ENCODE results near the gene CEP295NL. TPM values are rescaled to one million over a fixed set of nuclear protein-coding genes. Genes with fewer than 3 reads are reported as not detected.
"Not testable (repeated sequence)": the region's sequence is repeated elsewhere in the genome, so short reads cannot be mapped to it uniquely, and the experiment has no call there.

The CEP295NL gene
- total and polyA plus RNA-seq, 5 donors from 2014 or later: 0.25 to 1.6 (median 0.78) TPM; not detected in 2

DNA sequence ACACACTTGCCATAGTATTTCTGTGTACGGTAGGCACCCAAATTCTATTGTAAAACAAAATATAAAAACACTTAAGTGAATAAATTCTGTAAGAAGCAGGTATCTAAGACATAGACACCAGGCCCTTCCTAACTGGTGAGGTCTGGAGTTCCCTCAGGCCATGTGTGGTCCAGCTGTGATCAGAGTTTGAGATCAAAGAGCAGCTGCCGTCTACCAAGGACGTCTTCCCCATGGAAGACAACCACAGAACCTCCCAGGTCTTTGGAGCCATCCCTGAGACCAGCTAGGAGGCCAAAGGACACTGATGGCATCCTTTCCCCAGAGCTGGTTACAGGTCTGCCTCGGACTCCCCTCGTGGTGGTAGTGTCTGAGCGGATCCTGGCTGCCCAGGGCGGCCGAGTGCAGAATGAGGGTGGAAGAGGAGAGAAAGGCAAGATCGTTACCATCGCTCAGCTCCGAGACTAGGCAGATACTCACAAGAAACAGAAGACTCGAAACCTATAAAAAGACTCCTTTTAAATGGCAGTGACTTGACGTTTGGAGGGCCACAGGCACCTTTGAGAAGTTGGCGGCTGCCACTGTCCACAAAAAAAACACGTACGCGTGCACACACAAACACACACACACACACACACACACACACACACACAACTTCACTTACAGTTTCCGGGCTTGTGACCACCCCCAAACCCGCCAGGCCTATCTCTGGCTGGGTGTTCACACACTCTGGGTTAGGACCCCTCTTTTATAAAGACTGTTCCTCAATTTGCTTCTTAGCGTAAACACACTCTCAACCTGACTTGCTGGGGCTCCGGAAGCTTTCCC lies 14.7 kb upstream of the CEP295NL start:
- Histone ChIP-seq H3K4me1 (ENCODE audit: control insufficient read depth, insufficient read depth, low read length, poor library complexity, severe bottlenecking) (no peaks in the 10 kb centered on the region), H3K36me3 (ENCODE audit: control insufficient read depth, insufficient read depth, low read length) (no peaks in the 10 kb centered on the region), H3K4me3 (ENCODE audit: low read depth, low read length) (no peak overlapping the region), H3K9me3 (ENCODE audit: control insufficient read depth in 2 of 2, low read length in 2 of 2) (no peaks in the 10 kb centered on the region), H3K27me3 (ENCODE audit: control insufficient read depth, insufficient read depth, low read length) (no peaks in the 10 kb centered on the region), H3K27ac (ENCODE audit: insufficient read depth, low read length, poor library complexity, severe bottlenecking) (no peak overlapping the region)
- ATAC-seq (ENCODE audit: low read depth in 2 of 2) (no peak), DNase-seq (no peak)
- H3K9me3 Mint-ChIP-seq: no peaks in the 10 kb centered on the region
- peak overlapping the region; percentile 14 to 68 (median 18) for H3K27ac Mint-ChIP-seq
- H3K36me3 Mint-ChIP-seq: no peaks in the 10 kb centered on the region
- peaks cover 47% of the 10 kb centered on the region for H3K27me3 Mint-ChIP-seq
- peak overlapping the region in 2 of 4 donors; percentile 67 to 83 for H3K4me3 Mint-ChIP-seq
- peaks cover 0 to 28% (median 10%) of the 10 kb centered on the region in 4 donors for H3K4me1 Mint-ChIP-seq

GRCh38 chr17:78915872-78916632 lies 13.1 kb upstream of the CEP295NL start:
- Mint-ChIP-seq H3K4me3 (peak overlapping the region in 2 of 4 donors; percentile 35 to 68), H3K27ac (peak overlapping the region; percentile 26 to 77 (median 52)), H3K27me3 (peaks cover 41% of the 10 kb centered on the region), H3K4me1 (peaks cover 0 to 24% (median 10%) of the 10 kb centered on the region in 4 donors), H3K36me3 (no peaks in the 10 kb centered on the region), H3K9me3 (no peaks in the 10 kb centered on the region)
- no peak overlapping the region for H3K4me3 ChIP-seq (ENCODE audit: low read depth, low read length)
- ATAC-seq (ENCODE audit: low read depth in 2 of 2): no peak
- H3K27ac ChIP-seq (ENCODE audit: insufficient read depth, low read length, poor library complexity, severe bottlenecking): no peak overlapping the region
- no peak for DNase-seq
- no peaks in the 10 kb centered on the region for H3K4me1 ChIP-seq (ENCODE audit: control insufficient read depth, insufficient read depth, low read length, poor library complexity, severe bottlenecking)
- no peaks in the 10 kb centered on the region for H3K9me3 ChIP-seq (ENCODE audit: control insufficient read depth in 2 of 2, low read length in 2 of 2)
- no peaks in the 10 kb centered on the region for H3K36me3 ChIP-seq (ENCODE audit: control insufficient read depth, insufficient read depth, low read length)
- H3K27me3 ChIP-seq (ENCODE audit: control insufficient read depth, insufficient read depth, low read length): no peaks in the 10 kb centered on the region

DNA sequence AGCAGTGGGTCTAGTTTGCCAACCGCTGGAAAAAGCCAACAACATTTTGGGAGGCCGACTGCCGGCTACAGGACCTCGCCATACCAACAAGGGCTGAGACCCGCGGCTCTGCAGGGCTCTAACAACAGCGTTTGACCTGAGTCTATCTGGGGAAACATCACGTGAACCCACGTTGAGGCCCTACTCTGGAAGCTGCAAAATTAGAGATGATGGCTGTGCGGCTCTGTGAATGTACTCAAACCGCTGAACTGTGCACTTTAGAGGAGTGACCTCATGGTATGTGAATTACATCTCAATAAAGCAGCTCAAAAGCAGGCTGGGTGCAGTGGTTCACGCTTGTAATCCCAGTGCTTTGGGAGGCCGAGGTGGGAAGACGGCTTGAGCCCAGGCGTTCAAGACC lies 10.1 kb upstream of the CEP295NL start:
- H3K36me3 ChIP-seq (ENCODE audit: control insufficient read depth, insufficient read depth, low read length): no peaks in the 10 kb centered on the region
- no peak overlapping the region for H3K4me3 Mint-ChIP-seq
- peaks cover 0 to 21% (median 6%) of the 10 kb centered on the region in 4 donors for H3K4me1 Mint-ChIP-seq
- no peaks in the 10 kb centered on the region for H3K27me3 ChIP-seq (ENCODE audit: control insufficient read depth, insufficient read depth, low read length)
- DNase-seq (no peak), ATAC-seq (ENCODE audit: low read depth in 2 of 2) (no peak)
- no peak overlapping the region for H3K4me3 ChIP-seq (ENCODE audit: low read depth, low read length)
- H3K27ac Mint-ChIP-seq: no peak overlapping the region
- H3K27me3 Mint-ChIP-seq: peaks cover 17% of the 10 kb centered on the region
- no peaks in the 10 kb centered on the region for H3K4me1 ChIP-seq (ENCODE audit: control insufficient read depth, insufficient read depth, low read length, poor library complexity, severe bottlenecking)
- peaks cover 0 to 2% (median 0%) of the 10 kb centered on the region in 7 donors for H3K9me3 Mint-ChIP-seq
- no peaks in the 10 kb centered on the region for H3K36me3 Mint-ChIP-seq
- H3K27ac ChIP-seq (ENCODE audit: insufficient read depth, low read length, poor library complexity, severe bottlenecking): no peak overlapping the region
- no peaks in the 10 kb centered on the region for H3K9me3 ChIP-seq (ENCODE audit: control insufficient read depth in 2 of 2, low read length in 2 of 2)

- H3K27ac ChIP-seq (ENCODE audit: insufficient read depth, low read length, poor library complexity, severe bottlenecking): no peak overlapping the region
- no peak for ATAC-seq (ENCODE audit: low read depth in 2 of 2)
- Mint-ChIP-seq H3K36me3 (no peaks in the 10 kb centered on the region), H3K4me1 (peaks cover 0 to 15% (median 2%) of the 10 kb centered on the region in 4 donors), H3K27me3 (peaks cover 15% of the 10 kb centered on the region), H3K4me3 (no peak overlapping the region), H3K9me3 (peaks cover 0 to 2% (median 0%) of the 10 kb centered on the region in 7 donors), H3K27ac (no peak overlapping the region)
- no peaks in the 10 kb centered on the region for H3K36me3 ChIP-seq (ENCODE audit: control insufficient read depth, insufficient read depth, low read length)
- H3K4me3 ChIP-seq (ENCODE audit: low read depth, low read length): no peak overlapping the region
- DNase-seq: no peak
- H3K4me1 ChIP-seq (ENCODE audit: control insufficient read depth, insufficient read depth, low read length, poor library complexity, severe bottlenecking): no peaks in the 10 kb centered on the region
- no peaks in the 10 kb centered on the region for H3K27me3 ChIP-seq (ENCODE audit: control insufficient read depth, insufficient read depth, low read length)
- H3K9me3 ChIP-seq (ENCODE audit: control insufficient read depth in 2 of 2, low read length in 2 of 2): no peaks in the 10 kb centered on the region
Measured at GRCh38 chr17:78912082-78912481, 9.1 kb upstream of the CEP295NL start.

DNA sequence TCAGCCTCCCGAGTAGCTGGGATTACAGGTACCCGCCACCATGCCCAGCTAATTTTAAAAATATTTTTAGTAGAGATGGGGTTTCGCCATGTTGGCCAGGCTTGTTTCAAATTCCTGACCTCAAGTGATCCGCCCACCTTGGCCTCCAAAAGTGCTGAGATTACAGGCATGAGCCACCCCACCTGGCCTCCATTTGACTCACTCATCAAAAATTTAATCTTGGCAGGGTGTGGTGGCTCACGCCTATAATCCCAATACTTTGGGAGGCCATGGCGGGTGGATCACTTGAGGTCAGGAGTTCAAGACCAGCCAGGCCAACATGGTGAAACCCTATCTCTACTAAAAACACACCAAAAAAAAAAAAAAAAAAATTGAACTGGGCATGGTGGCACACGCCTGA lies 8.5 kb upstream of the CEP295NL start:
- ATAC-seq (ENCODE audit: low read depth in 2 of 2); H3K4me1 ChIP-seq (ENCODE audit: control insufficient read depth, insufficient read depth, low read length, poor library complexity, severe bottlenecking); DNase-seq; H3K27ac ChIP-seq (ENCODE audit: insufficient read depth, low read length, poor library complexity, severe bottlenecking); H3K27ac Mint-ChIP-seq; H3K36me3 Mint-ChIP-seq; H3K9me3 ChIP-seq (ENCODE audit: control insufficient read depth in 2 of 2, low read length in 2 of 2); H3K4me3 Mint-ChIP-seq; H3K9me3 Mint-ChIP-seq; H3K27me3 ChIP-seq (ENCODE audit: control insufficient read depth, insufficient read depth, low read length); H3K4me3 ChIP-seq (ENCODE audit: low read depth, low read length); H3K36me3 ChIP-seq (ENCODE audit: control insufficient read depth, insufficient read depth, low read length): not testable (repeated sequence)
- peaks cover 14% of the 10 kb centered on the region for H3K27me3 Mint-ChIP-seq
- peaks cover 0 to 13% (median 2%) of the 10 kb centered on the region in 4 donors for H3K4me1 Mint-ChIP-seq

DNA sequence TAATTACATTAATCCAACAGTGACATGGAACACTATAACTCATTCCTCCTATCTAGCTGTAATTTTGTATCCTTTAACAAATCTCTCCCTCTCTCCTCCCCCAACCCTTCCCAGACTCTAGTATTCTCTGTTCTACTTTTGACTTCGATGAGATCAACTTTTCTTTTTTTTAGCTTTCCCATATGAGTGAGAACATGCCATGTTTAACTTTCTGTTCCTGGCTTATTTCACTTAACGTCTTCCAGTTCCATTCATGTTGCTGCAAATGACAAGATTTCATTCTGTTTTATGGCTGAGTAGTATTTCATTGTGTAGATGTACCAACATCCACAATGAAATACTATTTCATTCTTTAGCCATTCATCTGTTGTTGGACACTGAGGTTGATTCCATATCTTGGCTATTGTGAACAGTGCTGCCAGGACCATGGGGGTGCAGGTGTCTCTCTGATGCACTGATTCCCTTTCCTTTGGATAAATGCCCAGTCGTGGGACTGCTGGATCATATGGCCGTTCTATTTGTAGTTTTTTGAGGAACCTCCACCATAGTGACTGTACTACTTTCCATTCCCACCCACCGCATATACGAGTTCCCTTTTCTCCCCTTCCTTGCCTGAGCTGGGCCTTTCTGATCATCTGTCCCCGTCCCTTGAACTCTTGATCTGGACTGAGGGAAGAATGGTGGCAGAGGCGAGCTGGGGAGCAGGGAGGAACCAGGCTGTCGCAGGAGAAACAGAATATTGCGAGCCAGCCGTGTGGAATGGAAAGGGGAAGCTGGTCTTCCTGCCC lies 7.7 kb upstream of the CEP295NL start:
- no peaks in the 10 kb centered on the region for H3K36me3 Mint-ChIP-seq
- Histone ChIP-seq H3K4me3 (ENCODE audit: low read depth, low read length) (no peak overlapping the region), H3K9me3 (ENCODE audit: control insufficient read depth in 2 of 2, low read length in 2 of 2) (no peaks in the 10 kb centered on the region), H3K27me3 (ENCODE audit: control insufficient read depth, insufficient read depth, low read length) (no peaks in the 10 kb centered on the region), H3K4me1 (ENCODE audit: control insufficient read depth, insufficient read depth, low read length, poor library complexity, severe bottlenecking) (no peaks in the 10 kb centered on the region), H3K27ac (ENCODE audit: insufficient read depth, low read length, poor library complexity, severe bottlenecking) (no peak overlapping the region), H3K36me3 (ENCODE audit: control insufficient read depth, insufficient read depth, low read length) (no peaks in the 10 kb centered on the region)
- no peak overlapping the region for H3K4me3 Mint-ChIP-seq
- peaks cover 11% of the 10 kb centered on the region for H3K27me3 Mint-ChIP-seq
- DNase-seq: no peak
- H3K4me1 Mint-ChIP-seq: peaks cover 0 to 5% (median 2%) of the 10 kb centered on the region in 4 donors
- peaks cover 0 to 2% (median 0%) of the 10 kb centered on the region in 7 donors for H3K9me3 Mint-ChIP-seq
- ATAC-seq (ENCODE audit: low read depth in 2 of 2): peak in 1 of 2 donors; percentile 31
- H3K27ac Mint-ChIP-seq: peak overlapping the region in 2 of 3 donors; percentile 3 to 18

- Mint-ChIP-seq H3K36me3 (no peaks in the 10 kb centered on the region), H3K27ac (no peak overlapping the region), H3K9me3 (peaks cover 0 to 2% (median 0%) of the 10 kb centered on the region in 7 donors), H3K4me3 (no peak overlapping the region), H3K4me1 (peaks cover 0 to 13% (median 3%) of the 10 kb centered on the region in 4 donors), H3K27me3 (peaks cover 9% of the 10 kb centered on the region)
- no peak overlapping the region for H3K4me3 ChIP-seq (ENCODE audit: low read depth, low read length)
- H3K27me3 ChIP-seq (ENCODE audit: control insufficient read depth, insufficient read depth, low read length): no peaks in the 10 kb centered on the region
- H3K9me3 ChIP-seq (ENCODE audit: control insufficient read depth in 2 of 2, low read length in 2 of 2): no peaks in the 10 kb centered on the region
- ATAC-seq (ENCODE audit: low read depth in 2 of 2) (no peak), DNase-seq (no peak)
- no peaks in the 10 kb centered on the region for H3K36me3 ChIP-seq (ENCODE audit: control insufficient read depth, insufficient read depth, low read length)
- H3K27ac ChIP-seq (ENCODE audit: insufficient read depth, low read length, poor library complexity, severe bottlenecking): no peak overlapping the region
- no peaks in the 10 kb centered on the region for H3K4me1 ChIP-seq (ENCODE audit: control insufficient read depth, insufficient read depth, low read length, poor library complexity, severe bottlenecking)
Measured at GRCh38 chr17:78908426-78908825, 5.4 kb upstream of the CEP295NL start.
